ENCODE measurements around the gene SEMA4D. TPM values are rescaled to one million over a fixed set of nuclear protein-coding genes. Genes with fewer than 3 reads are reported as not detected.

The SEMA4D gene
- total and polyA plus RNA-seq, 9 of the 15 experiments (the other 6 are each of a cell fraction or from before 2014, with no cell fraction given), result 0.38 to 5.1 (median 1.8) TPM

DNA sequence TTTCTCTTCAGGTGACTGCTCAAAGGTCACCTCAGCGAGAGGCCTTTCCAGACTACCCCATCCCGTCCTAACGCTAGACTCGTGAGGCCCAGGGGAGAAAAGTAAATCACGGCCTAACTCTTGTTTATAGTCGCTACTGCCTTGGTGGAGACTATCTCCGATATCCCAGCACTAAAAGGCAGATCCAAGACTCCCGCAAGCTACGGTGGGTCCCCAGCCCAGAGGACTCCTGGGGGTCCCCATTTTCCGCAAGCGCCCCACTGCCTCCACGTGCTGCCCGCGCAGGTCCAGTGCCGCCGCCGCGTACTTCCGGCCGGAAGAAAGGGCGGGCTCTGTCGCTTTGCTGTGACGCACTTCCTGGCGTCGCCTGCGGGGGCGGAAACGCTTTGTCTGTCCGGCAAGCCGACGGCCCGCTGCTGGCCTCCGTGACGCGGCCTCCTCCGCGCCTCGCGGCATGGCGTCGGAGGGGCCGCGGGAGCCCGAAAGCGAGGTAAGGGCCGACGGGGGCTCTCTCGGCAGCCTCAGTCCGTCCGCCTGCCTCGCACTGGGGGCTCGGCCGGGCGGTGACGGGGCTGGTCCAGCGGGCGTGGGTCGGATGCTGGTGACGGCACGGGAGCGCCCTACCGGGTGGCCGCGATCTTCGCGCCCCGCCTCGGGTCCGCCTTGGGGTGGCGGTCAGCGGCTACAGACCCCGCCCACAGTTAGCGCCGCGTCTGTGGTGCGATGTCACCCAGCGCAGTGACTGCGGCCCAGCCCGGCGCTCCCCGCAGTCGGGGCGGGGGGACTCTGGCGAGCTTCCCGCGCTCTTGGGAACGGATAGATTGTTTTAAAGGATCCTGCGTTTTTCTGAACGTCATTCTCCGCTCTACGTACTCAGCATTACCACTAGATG, 179.5 kb downstream of the SEMA4D start, which contains the start of gene SECISBP2 (continued):
- TF ChIP-seq, protein P1, sequence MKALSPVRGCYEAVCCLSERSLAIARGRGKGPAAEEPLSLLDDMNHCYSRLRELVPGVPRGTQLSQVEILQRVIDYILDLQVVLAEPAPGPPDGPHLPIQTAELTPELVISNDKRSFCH (CRISPR knock-in tag; IDR thresholded peaks at IDR 0.05), result no peak
- TF ChIP-seq, protein P1 (tag; IDR thresholded peaks at IDR 0.05), result 0 out of 2 replicates have a peak, but pooled peaks have one; percentile 38
- TF ChIP-seq, protein P2, sequence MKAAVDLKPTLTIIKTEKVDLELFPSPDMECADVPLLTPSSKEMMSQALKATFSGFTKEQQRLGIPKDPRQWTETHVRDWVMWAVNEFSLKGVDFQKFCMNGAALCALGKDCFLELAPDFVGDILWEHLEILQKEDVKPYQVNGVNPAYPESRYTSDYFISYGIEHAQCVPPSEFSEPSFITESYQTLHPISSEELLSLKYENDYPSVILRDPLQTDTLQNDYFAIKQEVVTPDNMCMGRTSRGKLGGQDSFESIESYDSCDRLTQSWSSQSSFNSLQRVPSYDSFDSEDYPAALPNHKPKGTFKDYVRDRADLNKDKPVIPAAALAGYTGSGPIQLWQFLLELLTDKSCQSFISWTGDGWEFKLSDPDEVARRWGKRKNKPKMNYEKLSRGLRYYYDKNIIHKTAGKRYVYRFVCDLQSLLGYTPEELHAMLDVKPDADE (conservative IDR thresholded peaks at IDR 0.05; ENCODE audit: control insufficient read depth, low read depth, low read length), result peak; percentile 69
- TF ChIP-seq FOXJ2 (tag; IDR thresholded peaks at IDR 0.05) (no peak), E2F6 (IDR thresholded peaks at IDR 0.05; ENCODE audit: borderline replicate concordance in 1 of 2, extremely low read depth in 1 of 2, insufficient read depth in 1 of 2, insufficient read length in 1 of 2, low read depth in 1 of 2, low read length in 1 of 2, poor library complexity in 1 of 2, severe bottlenecking in 1 of 2) (peak; percentile 90 to 95), ETV5 (CRISPR knock-in tag; IDR thresholded peaks at IDR 0.05; ENCODE audit: low read depth) (peak; percentile 94), PRMT5 (CRISPR knock-in tag; IDR thresholded peaks at IDR 0.05) (no peak), ZNF318 (IDR thresholded peaks at IDR 0.05; ENCODE audit: borderline replicate concordance in 1 of 2, low read depth in 1 of 2) (no peak), BRCA1 (IDR thresholded peaks at IDR 0.05) (no peak), BRCA1 (CRISPR knock-in tag; IDR thresholded peaks at IDR 0.05) (no peak), RBFOX2 (IDR thresholded peaks at IDR 0.05; ENCODE audit: low read depth, low read length) (peak; percentile 98)
- TF ChIP-seq, protein P3, sequence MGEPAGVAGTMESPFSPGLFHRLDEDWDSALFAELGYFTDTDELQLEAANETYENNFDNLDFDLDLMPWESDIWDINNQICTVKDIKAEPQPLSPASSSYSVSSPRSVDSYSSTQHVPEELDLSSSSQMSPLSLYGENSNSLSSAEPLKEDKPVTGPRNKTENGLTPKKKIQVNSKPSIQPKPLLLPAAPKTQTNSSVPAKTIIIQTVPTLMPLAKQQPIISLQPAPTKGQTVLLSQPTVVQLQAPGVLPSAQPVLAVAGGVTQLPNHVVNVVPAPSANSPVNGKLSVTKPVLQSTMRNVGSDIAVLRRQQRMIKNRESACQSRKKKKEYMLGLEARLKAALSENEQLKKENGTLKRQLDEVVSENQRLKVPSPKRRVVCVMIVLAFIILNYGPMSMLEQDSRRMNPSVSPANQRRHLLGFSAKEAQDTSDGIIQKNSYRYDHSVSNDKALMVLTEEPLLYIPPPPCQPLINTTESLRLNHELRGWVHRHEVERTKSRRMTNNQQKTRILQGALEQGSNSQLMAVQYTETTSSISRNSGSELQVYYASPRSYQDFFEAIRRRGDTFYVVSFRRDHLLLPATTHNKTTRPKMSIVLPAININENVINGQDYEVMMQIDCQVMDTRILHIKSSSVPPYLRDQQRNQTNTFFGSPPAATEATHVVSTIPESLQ (CRISPR knock-in tag; IDR thresholded peaks at IDR 0.05), result peak; percentile 71; the same call in 1 of the 2 replicates

All from K562 (cell line).